ENCODE measurements around the gene CADM4. TPM values are rescaled to one million over a fixed set of nuclear protein-coding genes. Genes with fewer than 3 reads are reported as not detected.
A peak's percentile ranks its signal among the peaks of the same experiment; 100 is the strongest.

The CADM4 gene
- total and polyA plus RNA-seq, 9 of the 15 experiments (the other 6 are each of a cell fraction or from before 2014, with no cell fraction given) = 0.03 to 4.6 (median 1.3) TPM

DNA sequence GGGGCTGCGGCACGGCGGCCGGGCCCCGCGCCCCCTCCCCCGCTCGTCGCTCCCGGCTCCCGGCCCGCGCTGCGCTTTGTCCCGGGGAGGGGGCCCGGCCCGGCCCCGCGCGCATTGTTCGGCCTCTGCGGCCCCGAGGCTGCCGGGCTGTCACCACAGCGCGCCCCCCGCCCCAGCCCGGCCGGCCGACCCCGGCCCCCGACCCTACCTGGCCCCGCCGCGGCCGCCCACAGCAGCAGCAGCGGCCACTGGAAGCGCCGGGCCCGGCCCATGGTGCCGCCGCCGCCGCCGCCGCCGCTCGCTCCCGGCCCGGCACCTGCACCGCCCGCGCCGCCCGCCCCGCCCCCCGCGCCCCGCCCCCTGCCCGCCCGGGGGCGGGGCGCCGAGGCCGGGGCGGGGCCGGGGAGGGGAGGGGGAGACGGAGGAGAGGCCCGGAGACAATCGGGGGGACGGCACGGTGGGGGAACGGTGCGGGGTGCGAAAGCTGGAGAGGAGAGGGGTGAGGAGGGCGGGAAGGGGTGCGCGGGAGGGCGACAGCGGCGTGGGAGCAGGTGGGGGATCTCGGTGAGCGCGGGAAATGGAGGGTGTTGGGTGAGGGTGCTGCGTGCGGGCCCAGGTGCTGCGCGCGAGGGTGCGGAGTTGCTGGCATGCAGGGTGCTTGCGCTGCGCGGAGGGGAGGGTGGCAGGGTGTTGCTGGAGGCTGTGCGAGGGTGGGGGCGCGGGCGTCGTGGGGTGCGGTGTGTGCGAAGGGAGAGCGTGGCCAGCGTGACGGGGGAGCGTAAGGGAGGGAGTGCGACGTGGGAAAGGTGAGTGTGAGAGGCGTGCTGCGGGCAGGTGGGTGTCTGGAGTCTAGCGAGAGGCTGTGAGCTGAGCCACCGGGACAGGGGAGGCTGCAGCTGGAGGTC is at the start of gene CADM4 (continued):
- TF ChIP-seq, protein P1, sequence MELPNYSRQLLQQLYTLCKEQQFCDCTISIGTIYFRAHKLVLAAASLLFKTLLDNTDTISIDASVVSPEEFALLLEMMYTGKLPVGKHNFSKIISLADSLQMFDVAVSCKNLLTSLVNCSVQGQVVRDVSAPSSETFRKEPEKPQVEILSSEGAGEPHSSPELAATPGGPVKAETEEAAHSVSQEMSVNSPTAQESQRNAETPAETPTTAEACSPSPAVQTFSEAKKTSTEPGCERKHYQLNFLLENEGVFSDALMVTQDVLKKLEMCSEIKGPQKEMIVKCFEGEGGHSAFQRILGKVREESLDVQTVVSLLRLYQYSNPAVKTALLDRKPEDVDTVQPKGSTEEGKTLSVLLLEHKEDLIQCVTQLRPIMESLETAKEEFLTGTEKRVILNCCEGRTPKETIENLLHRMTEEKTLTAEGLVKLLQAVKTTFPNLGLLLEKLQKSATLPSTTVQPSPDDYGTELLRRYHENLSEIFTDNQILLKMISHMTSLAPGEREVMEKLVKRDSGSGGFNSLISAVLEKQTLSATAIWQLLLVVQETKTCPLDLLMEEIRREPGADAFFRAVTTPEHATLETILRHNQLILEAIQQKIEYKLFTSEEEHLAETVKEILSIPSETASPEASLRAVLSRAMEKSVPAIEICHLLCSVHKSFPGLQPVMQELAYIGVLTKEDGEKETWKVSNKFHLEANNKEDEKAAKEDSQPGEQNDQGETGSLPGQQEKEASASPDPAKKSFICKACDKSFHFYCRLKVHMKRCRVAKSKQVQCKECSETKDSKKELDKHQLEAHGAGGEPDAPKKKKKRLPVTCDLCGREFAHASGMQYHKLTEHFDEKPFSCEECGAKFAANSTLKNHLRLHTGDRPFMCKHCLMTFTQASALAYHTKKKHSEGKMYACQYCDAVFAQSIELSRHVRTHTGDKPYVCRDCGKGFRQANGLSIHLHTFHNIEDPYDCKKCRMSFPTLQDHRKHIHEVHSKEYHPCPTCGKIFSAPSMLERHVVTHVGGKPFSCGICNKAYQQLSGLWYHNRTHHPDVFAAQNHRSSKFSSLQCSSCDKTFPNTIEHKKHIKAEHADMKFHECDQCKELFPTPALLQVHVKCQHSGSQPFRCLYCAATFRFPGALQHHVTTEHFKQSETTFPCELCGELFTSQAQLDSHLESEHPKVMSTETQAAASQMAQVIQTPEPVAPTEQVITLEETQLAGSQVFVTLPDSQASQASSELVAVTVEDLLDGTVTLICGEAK (IDR thresholded peaks at IDR 0.05) = 0 out of 2 replicates have a peak, but pooled peaks have one; percentile 33
- TF ChIP-seq, protein P1 (CRISPR knock-in tag; IDR thresholded peaks at IDR 0.05) = 0 out of 2 replicates have a peak, but pooled peaks have one; percentile 25
- TF ChIP-seq, protein P2, sequence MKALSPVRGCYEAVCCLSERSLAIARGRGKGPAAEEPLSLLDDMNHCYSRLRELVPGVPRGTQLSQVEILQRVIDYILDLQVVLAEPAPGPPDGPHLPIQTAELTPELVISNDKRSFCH (CRISPR knock-in tag; IDR thresholded peaks at IDR 0.05) = no peak
- TF ChIP-seq, protein P2 (tag; IDR thresholded peaks at IDR 0.05) = peak; percentile 31; the same call in 1 of the 2 replicates
- no peak for TF ChIP-seq CBX1 (IDR thresholded peaks at IDR 0.05; ENCODE audit: low read depth)
- no peak for TF ChIP-seq SNRNP70 (optimal IDR thresholded peaks at IDR 0.05; ENCODE audit: low read depth, low read length)
- TF ChIP-seq ZC3H4 (CRISPR knock-in tag; IDR thresholded peaks at IDR 0.05; ENCODE audit: borderline replicate concordance) = no peak
- TF ChIP-seq, protein P3, sequence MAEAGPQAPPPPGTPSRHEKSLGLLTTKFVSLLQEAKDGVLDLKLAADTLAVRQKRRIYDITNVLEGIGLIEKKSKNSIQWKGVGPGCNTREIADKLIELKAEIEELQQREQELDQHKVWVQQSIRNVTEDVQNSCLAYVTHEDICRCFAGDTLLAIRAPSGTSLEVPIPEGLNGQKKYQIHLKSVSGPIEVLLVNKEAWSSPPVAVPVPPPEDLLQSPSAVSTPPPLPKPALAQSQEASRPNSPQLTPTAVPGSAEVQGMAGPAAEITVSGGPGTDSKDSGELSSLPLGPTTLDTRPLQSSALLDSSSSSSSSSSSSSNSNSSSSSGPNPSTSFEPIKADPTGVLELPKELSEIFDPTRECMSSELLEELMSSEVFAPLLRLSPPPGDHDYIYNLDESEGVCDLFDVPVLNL (CRISPR knock-in tag; IDR thresholded peaks at IDR 0.05; ENCODE audit: low read depth) = peak; percentile 56; the same call in 1 of the 2 replicates
- TF ChIP-seq, protein P4, sequence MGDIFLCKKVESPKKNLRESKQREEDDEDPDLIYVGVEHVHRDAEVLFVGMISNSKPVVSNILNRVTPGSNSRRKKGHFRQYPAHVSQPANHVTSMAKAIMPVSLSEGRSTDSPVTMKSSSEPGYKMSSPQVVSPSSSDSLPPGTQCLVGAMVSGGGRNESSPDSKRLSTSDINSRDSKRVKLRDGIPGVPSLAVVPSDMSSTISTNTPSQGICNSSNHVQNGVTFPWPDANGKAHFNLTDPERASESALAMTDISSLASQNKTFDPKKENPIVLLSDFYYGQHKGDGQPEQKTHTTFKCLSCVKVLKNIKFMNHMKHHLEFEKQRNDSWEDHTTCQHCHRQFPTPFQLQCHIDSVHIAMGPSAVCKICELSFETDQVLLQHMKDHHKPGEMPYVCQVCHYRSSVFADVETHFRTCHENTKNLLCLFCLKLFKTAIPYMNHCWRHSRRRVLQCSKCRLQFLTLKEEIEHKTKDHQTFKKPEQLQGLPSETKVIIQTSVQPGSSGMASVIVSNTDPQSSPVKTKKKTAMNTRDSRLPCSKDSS (IDR thresholded peaks at IDR 0.05; ENCODE audit: low read depth, partially characterized antibody) = no peak
- no peak for TF ChIP-seq POLR2AphosphoS5 (IDR thresholded peaks at IDR 0.05; ENCODE audit: control insufficient read depth, insufficient read depth, low read depth, low read length)
- TF ChIP-seq ZNF143 (CRISPR knock-in tag; IDR thresholded peaks at IDR 0.05) = no peak
- TF ChIP-seq ESRRB (CRISPR knock-in tag; IDR thresholded peaks at IDR 0.05; ENCODE audit: borderline replicate concordance) = no peak
- no peak for TF ChIP-seq ZNF699 (CRISPR knock-in tag; IDR thresholded peaks at IDR 0.05; ENCODE audit: insufficient replicate concordance)
- TF ChIP-seq CREM (IDR thresholded peaks at IDR 0.05; ENCODE audit: low read depth) = no peak
